ENCODE results near the gene CNTN1.

DNA sequence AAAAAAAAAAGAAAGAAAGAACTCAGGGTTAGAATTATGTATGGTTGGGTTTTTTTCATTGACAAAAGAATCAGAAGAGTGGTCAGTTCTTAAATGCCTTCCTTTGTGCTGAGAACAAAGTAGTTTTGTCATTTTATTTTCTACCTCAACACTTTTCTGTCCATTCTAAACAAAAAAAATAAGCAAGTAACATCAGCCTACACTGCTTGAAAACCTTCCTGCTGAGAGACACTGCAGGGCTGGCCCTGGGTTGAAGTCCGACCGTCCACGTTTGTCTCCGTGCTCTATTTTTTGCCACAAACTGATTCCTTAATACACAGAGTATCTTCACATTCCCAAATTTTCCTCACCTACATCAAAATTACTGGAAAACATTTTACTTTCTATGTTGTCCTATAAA, 284.3 kb downstream of the CNTN1 start:
- TF ChIP-seq POLR2AphosphoS5 (IDR thresholded peaks at IDR 0.05; ENCODE audit: borderline replicate concordance, low read depth, low read length) (no peak), EZH2 (IDR thresholded peaks at IDR 0.05) (no peak), FOXP2 (optimal IDR thresholded peaks at IDR 0.05; ENCODE audit: control extremely low read depth, extremely low read length, insufficient read depth) (no peak)

All from SK-N-MC (cell line).